Right lung (tissue), 10 donors: ENCODE results near the gene OR2C3. TPM values are rescaled to one million over a fixed set of nuclear protein-coding genes. Genes with fewer than 3 reads are reported as not detected.
"Not testable (repeated sequence)": the region's sequence is repeated elsewhere in the genome, so short reads cannot be mapped to it uniquely, and the experiment has no call there.

Source experiments
- DNase-seq, 2 donors: peaks; one replicate each; pipeline ENCODE4 v3.0.0-alpha.2; 2013
- long read RNA-seq, 8 donors: transcript quantifications; one replicate each; lab custom pipeline, GENCODE V29; 2026
- polyA plus RNA-seq, 5 donors: library from polyadenylated mRNA; unstranded; fragments of 120-200 nt; gene quantifications; one replicate each; pipeline versions ENCODE4 v1.2.1 to v1.2.3, GENCODE V29; 2013; ENCODE audit warnings: inconsistent platforms in 1 of 5, low replicate concordance in 1 of 5; ENCODE audit not compliant: insufficient read length in 5 of 5, insufficient read depth in 1 of 5

OR2C3 gene
- polyA plus RNA-seq, result under 1 TPM in 4 of 5 donors, not detected in 1; 0.01 to 0.08 (median 0.06) TPM
- long read RNA-seq, donor 1, result 0 reads
- long read RNA-seq, donor 2, result 0 reads
- long read RNA-seq, donor 3, result 0 reads
- long read RNA-seq, donor 4, result 0 reads
- long read RNA-seq, donor 5, result 0 reads
- long read RNA-seq, donor 6, result 0 reads
- long read RNA-seq, donor 7, result 0 reads
- long read RNA-seq, donor 8, result 0 reads

DNA sequence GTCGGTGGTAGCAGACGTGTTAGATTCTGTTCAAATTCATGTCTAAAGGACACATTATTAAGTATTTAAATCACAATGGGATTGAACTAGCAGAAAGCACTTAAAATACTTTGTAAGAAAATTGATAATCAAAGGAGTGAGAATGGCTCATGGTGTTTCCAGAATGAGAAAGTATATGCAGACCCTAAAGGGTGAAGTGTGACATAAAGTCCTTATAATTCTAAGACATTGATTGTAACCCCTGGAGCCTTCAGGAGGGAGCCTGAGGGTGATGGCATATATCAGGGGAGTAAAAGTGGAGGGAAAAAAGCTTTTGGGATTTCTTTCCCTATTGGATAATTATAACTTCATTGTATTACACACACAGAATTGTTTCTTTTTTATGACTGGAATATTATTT lies at the start of gene OR2C3:
OR2C3 (minus strand) TSS at position 101 of the 400 bp plus-strand sequence. CDS start 3,929 bp downstream, outside the sequence.
- no peak for DNase-seq

DNA sequence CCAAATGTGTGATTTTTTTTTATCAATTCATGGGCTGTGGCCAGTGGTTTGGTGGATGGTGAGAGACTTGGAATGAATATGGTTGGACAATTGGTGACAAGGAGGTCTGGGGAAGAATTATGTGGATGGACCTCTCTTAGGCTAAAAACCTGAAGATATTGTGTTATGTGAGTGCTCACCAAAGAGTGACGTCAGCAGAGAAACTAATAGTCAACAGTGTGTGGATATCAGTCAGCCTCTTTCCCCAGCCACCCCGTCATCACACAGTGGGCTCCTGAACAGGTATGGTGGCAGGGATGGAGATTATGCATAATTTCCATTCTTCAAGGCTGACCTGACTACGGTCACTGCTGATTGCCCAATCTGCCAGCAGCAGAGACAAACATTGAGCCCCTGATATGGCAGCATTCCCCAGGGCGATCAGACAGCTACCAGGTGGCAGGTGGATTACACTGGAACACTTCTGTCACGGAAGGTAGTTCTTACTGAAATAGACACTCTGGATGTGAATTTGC lies 42.8 kb upstream of the OR2C3 start:
- DNase-seq, result no peak

DNA sequence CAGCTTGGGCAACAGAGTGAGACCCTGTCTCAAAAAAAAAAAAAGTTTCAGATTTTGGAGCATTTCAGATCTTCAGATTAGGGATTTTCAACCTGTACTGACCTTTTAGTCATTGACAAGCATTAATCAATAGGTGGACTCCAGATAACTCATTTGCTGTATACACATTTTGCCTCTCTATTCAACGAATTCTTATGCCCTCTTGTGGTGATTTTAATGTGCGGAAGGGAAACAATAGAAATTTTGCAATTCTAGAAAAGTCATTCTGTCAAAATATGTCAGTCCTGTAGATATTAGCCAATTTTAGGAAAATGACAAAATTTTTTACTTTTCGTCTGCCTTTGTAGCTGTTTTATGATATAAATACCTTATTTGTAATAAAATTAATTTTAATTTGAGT lies 40.3 kb upstream of the OR2C3 start:
- DNase-seq, result no peak

DNA sequence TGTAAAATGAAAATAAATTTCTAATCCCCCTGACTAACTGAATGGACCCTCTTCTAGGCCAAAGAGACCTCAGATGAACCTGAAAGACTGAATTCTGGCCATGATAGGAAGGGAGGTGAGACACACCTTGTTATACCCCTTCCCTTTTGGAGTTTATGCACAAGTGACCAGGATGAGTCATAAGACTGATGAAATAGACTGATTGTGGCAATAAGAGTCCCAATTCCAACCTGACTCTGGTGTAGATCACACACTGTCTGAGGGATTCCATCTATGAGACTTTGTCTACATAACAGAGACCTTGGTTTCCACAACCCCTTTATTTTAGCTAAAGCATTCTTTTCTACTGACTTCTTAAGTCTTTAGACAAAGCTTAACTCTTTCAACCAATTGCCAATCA lies 38.4 kb upstream of the OR2C3 start:
- DNase-seq, result no peak

DNA sequence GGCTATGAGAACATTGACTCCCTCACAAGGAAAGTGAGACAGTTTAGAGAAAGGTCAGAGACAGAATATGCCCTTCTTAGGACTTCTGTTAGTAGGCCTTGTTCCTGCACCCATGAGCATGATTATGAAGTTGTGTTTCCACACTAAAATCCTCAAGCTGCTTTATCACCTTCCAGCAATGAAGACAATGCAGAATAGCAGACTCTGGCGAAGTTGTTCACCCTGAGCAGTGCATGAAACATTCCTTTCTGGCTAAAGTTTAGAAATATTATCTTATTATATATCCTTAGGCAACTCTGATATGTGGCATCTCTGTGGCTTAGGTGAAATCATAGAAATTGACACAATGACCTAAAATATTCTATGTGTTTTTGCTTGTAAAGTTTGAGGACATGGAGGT lies 38.0 kb upstream of the OR2C3 start:
- no peak for DNase-seq

DNA sequence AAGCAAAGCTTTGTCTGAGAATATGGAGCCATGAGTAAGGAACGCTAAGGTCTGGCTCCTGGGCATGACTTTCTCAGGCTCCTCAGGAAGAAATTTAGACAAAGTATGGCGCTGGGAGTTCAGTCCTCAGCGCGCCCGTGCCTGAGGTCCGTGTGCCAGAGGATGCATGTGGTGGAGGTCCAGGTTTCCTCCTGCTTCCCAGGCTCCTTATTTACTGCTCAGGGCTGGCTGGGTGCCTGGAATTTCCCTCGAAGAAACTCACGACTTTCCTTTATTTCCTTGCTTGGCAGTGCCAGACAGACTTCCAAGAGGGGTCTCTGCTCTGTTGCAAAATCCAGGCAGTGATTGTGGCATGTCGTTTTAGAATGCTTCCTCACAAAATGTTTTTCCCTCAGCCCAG lies 26.0 kb upstream of the OR2C3 start:
- DNase-seq, result no peak

DNA sequence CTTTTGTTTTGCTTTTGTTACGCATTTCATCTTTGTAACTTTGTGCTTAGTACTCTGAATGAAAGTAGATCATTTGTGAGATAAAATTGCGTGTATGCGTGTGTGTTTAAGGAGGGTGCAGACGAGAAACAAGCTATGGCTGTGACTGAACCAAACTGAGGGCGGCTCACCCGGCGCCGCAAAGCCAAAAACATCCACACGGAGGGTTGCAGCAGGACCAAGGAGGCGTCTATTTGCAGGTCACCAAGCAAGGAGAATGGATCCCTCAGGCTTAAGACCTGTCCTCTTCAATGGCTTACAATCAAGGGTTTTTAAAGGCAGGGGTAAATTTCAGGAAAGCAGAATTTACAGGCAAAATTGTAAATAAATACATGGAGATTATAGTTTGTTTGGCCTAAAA lies 25.5 kb upstream of the OR2C3 start:
- no peak for DNase-seq

DNA sequence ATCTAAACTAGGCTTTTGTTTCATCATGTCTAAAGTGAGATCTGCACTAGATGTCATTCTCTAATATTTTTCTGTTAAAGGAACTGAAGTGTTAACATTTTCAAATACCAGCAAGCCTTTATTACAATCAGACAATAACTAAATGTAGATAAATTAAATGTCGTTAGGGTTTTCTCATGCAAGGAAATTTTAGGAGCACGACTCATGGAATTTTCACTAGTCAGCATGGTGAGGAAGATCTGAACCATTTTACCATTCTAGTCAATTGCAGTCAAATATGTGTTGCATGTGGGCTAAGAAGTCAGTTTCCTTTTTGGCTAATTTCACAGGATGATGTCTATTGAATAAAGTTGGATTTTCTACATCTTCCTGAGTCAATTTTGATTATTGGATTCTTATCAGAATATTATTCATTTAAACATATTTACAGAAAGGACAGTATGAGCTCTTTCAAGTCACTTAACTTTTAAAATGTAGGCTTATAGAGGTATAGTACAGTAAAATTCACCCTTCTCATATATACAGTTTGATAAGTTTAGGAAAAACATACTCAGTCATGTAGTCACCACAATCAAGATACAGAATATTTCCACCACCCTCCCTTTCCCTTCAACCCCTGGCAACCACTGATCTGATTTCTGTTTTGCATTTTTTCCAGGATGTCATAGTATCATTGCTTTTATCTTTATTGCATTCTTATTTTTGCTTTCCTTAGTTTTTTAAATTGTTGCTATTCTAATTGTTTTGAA lies 21.9 kb upstream of the OR2C3 start:
- DNase-seq, result no peak

DNA sequence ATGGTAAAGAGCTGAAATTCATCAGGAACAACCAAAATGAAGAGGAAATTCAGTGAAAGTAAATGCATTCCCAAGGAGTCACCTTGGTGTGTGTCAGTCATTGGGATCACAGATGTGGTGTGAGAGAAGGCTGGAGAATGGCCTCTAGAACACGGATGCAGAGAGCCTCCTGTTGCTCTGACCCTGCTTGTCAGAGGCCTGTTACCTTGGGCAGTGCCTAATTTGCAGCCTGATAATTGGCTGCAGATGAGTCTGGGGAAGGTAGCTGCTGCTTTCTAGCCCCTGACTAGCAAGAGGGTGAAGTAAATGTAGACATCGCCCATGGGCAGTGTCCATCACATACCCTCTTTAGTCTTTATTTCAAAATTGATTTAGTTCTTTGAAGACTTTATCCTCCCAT lies 16.0 kb upstream of the OR2C3 start:
- DNase-seq, result no peak

DNA sequence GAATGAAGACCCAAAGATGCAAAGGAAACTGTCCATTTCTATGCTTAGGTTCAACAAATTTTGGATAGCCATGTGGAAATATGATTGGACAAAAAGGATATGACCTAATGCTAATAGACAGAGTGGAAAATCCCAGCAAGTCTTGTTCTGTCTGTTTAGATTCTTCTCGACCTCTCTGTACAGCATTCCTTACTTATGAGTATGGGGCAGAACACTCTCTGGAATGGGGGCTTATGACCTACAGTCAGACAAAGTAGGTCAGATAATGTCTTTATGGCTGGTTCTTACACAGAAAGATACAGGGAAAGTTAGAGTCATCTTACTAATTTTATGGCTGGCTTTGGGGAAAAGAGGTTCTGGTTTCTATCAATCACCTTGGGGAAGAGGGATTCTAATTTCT lies 15.5 kb upstream of the OR2C3 start:
- no peak for DNase-seq

DNA sequence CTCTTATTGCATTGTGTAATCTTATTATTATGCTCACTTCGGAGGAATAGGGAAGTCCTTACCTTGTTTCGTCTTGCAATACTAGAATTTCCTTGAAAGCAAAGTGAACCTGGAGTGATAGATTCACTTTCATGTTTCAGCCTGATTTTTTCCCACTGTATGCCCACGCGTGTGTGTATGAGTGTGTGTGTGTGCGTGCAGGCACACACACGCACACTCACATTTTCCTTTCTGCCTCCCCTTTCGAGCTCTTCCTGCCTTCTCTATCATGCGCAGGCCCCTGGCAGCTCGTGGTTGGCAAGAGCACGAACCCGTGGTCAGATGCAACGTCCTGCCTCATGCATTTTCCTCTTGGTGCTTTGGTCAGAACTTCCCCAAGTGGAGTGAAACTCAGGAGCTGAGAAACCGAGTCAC lies 12.5 kb upstream of the OR2C3 start, which contains the start of gene GCSAML:
GCSAML (plus strand) TSS at position 366 of the 414 bp plus-strand sequence. CDS start 58 bp downstream, outside the sequence.
- no peak for DNase-seq

DNA sequence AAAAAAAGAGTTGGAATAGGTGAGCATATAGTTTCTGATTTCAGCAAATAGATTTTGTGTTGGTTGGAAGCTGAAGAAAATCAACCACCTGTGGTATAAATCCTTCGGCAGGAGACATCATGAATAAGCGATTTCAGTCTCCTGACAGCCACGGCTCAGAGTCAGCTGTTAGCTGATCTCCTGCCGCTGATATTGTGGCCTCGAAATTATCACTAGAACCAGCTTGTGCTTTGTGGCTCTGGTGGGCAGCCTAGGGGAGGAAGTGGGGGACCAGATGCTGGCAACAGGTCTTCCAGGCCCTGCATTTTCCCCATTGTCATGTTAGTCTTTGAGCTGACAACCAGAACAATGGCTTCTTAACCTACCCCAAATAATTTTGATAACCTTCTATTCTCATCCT lies 11.9 kb upstream of the OR2C3 start:
- DNase-seq, result no peak

DNA sequence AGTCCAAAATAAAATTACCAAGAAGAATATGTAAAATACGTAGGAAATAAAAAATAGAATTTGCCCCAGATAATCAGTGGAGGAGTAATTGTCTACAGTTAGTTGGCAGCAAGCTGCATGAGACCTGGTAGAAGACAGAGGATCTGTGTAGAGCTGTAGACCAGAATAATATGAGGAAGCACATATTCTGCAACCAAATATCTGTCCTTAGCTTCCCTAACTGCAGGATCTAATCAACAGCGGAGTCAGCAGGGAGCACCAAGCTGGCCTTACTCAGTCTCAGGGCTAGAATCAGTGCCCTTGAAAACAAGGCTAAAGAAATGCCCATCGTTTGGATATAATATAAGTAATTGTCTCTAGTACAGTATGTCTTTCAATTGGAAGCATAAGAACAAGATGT lies 6.6 kb upstream of the OR2C3 start:
- no peak for DNase-seq

DNA sequence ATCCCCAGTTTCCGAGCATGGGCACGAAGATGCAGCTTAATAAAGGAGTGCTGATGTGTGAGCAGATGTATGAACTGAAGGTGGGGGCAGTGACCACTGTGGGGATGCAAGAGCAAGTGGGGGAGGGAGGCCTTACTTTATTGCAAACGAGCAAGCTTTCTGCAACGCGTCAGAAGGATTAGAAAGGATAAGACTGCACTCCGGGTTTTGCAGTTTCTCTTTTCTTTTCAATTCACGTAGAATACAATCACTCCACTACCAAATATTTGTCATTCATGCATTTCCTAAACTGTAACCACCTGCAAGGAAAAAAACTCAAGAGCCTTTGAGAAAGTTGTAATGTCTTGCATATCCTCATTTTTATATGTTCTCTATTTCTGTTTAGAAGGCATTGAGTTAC lies 4.3 kb upstream of the OR2C3 start:
- DNase-seq, result no peak

DNA sequence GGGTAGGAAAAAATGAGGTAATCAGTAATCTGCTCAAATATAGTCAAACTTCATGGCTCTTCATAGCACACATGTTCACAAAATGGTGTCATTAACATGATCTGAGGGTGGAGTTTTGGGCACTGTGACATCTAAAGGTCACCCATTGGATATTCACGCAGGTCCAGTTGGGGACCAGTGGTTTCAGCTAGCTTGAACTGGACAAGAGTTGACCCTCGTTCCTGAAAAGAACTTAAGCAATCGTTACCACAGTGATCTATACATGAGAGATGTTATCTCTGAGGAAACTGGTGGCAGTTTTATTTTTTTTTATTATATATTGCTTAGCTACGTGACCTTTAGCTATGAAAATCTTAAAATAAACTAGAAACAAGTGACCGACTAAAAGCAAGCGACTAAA lies 3.0 kb upstream of the OR2C3 start:
- DNase-seq, result no peak

DNA sequence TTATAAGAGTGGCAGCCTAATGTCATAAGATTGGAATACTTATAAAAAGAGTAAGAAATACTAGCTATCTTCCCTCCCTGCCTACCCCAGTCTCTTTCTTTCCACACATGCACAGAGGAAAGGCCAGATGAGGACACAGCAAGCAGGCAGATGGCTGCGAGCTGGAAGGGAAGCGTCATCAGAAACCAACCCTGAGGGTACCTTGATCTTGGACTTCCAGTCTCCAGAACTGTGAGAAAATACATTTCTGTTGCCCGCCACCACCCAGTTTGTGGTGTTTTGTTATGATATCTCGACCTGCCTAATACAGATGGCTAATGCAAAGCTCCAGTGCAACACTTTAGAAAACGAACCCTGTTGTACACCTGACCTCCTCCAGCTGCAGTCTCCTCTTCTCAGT lies 2.3 kb upstream of the OR2C3 start:
- no peak for DNase-seq

DNA sequence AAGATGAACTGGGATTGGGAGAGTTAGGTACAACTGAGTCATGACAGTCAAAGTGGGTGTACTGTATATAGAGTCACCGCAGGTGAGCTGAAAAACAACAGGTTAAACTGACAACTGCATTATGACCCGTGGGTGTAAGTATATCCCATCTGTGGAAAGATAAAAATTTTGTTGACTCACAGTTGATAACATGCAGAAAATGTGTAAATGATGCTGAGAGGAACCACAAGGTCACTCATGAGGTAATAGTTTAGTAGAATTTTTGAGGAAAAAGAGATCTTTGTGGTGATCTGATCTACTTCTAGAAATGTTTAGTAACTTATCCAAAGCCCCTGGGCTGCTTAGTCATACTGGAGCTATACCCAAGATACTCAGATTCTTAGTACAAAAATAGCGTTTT lies 838 bp downstream of the OR2C3 start:
- DNase-seq, result no peak

DNA sequence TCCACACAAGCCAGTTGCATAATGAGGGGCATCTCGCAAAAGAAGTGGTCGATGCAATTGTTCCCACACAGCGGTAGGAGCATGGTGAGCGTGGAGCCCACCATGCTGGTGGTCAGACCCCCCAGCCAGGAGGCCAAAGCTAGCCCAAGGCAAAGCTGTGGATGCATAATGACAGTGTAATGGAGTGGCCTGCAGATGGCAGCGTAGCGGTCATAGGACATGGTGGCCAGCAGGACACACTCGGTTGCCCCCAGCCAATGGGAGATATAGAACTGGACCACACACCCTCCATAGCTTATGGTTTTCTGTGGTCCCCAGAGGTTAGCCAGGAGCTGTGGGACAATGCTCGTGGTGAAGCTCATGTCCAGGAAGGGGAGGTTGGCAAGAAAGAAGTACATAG lies 4.3 kb downstream of the OR2C3 start:
- DNase-seq, result no peak

DNA sequence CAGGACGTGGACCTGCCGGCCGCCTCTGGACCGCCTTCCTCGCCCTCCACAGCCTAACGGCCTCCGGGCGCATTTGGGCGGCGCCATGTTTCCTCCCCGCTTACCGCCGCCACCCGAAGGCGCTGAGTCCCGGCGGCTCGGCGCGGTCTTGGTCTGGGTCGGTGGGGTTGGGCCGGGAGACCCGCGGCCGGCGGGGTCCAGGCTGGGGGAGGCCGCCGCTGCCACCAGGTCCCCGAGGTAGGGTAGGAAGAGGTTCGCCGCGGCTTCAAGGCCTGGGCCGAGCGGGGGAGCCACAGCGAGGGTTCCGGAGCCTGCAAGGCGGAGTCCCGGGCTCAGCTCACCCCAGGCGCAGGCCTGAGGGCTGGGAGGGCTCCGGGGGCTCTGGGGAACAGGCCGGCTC lies 5.5 kb downstream of the OR2C3 start:
- DNase-seq, result no peak

DNA sequence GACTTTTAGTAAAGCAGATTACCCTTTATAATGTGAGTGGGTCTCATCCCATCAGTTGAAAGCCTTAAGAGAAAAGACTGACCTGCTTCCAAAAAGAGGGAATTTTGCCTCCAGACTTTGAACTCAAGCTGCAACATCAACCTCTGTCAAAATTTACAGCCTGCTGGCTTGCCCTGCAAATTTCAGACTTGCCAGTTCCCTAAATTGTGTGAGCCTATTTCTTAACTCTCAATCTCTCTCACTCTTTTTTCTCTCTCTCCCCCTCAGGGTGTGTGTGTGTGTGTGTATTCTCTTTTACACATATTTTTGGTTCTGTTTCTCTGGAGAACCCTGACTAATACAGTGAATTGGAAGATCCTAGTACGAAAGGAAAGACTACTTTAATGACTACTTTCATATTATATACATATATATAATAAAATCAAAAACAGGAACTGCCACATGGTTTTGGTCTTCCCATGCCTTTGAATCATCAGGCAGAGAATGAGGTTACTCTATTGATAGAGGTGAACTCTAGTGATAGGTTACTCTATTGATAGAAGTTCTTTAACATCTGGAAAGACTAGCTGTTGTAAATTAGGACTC lies 6.4 kb downstream of the OR2C3 start:
- DNase-seq, result no peak

DNA sequence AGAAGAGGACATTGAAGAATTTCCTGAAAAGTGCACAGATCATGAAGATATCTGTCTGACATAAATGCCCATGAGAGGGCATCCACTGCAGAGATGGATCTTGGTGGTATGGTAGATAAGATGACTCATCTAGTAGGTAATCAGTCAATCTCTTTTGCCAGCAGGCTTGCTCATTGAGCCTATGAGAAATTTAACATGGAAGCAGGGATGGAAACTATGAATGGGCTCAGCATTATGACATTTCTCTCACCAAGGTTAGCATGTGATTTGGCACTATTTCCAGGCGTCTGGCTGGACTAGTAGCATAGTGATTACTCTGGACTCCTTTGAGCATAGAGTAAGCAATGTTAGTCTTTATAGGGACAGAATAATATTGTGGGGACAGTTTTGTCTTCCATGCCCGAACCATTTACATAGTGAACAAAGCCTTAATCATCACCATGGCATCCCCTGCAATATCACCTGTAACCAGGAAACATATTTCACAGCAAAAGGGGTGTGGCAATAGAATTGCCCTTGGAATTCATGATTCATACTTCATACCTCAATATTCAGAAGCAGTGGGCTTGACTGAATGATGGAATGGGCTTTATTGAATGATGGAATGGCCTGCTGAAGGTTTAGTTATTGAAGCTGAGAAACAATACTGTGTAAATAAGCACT lies 7.3 kb downstream of the OR2C3 start:
- DNase-seq, result no peak

DNA sequence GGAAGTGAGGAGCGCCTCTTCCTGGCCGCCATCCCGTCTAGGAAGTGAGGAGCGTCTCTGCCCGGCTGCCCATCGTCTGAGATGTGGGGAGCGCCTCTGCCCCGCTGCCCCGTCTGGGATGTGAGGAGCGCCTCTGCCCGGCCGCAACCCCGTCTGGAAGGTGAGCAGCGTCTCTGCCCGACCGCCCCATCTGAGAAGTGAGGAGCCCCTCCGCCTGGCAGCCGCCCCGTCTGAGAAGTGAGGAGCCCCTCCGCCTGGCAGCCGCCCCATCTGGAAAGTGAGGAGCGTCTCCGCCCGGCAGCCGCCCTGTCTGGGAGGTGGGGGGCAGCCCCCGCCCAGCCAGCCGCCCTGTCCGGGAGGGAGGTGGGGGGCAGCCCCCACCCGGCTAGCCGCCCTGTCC lies 14.4 kb downstream of the OR2C3 start:
- not testable (repeated sequence) for DNase-seq

DNA sequence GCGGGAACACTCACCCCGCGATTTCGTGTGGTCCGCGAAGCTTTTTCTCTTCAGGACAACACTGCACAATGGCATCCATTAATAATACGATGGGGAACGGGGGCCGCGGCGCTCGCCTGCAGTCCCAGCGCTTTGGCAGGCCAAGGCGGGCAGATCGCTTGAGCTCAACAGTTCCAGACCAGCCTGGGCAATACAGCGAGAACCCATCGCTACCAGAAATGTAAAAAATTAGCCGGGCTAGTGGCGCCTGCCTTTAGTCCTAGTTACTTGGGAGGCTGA lies 17.7 kb downstream of the OR2C3 start:
- DNase-seq, result no peak
